GM18499 (cell line): ENCODE results near the gene NFU1.

Source experiments
- ATAC-seq: cut with Tn5 transposase; IDR thresholded peaks from one replicate; pipeline ENCODE4 v1.9.1; 2021; ENCODE audit warnings: moderate number of reproducible peaks; ENCODE audit not compliant: insufficient read depth, unreplicated experiment

Gene NFU1

DNA sequence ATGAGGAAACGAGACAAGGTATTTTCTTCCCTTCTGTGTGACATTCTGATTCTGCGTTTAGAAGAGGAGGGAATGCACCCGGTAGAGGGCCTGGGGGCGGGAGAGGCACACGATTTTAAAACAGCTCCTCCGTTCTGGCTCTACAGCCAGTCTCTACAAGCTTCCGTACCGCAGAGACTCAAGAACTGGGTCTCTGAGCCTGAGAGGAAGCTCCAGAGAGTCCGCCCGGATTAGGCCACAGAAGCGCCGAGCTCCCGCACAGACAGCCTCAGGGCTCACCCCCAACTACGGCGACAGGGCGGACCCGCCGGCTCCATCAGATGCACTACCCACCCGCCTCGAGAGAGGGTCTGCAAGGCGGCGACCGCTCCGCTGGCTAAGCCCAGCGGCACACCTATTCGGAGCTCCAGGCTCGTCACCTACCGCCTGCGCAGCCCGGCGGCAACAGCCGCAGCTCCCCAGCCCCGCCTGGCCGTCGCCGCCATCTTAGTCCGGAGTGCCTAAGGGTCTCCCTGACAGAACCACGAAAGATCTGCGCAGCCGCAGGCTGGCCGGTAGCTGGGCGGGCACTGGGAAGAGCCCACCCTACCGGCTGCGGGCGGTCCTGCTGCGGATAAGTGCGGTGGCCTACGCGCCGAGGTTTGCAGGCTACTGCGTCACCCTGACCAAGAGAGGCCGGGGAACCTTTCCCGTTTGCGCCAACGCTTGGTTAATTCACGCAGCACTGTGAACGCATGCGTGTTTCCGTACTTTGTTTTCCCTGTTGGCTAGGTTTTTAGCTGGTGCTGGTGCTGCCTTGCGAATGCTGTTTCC, at the start of gene NFU1:
Gene NFU1 (minus strand): TSS at position 498 of the 813 bp plus-strand sequence. CDS start 13 bp downstream, at position 485.
- peak; percentile 86 for ATAC-seq

DNA sequence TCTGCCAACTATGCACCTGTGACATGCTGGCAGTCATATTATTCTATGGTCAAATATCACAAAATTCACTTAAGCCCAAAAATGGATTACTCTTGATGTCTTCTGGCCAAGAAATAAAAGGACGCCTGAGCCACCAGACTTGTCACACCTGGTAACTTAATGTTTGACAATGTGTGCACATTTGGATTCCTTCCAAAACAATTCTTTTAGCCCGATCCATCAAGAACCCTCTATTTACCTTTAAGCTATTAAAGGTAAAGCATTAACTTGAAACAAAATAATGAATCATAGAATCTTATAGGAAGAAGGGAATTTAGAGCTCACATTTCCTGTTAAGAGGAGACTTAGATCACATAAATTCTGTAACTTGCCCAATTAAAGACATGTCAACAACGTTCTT, 46.5 kb upstream of the NFU1 start:
- ATAC-seq: no peak

GRCh38 chr2:69483024-69483423, 45.8 kb upstream of the NFU1 start:
- no peak for ATAC-seq

DNA sequence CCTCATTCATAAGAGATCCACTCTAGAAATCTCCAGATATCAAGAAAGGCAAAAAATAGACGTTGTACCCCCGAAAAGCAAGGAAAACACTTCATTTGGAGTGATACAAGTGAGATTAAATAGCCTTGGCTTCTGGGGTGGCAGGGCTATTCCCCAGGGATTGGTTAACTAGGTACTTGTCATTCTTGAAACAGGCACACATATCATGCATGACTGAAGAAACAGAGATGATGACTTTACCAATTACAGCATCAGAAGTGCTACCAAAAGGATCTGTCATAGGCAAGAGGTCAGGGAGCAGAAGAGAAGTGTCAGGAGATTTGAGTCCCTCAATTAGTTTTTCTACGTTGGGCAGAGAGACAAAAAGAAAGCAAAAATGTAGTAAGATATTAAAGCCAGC, 45.2 kb upstream of the NFU1 start:
- no peak for ATAC-seq

DNA sequence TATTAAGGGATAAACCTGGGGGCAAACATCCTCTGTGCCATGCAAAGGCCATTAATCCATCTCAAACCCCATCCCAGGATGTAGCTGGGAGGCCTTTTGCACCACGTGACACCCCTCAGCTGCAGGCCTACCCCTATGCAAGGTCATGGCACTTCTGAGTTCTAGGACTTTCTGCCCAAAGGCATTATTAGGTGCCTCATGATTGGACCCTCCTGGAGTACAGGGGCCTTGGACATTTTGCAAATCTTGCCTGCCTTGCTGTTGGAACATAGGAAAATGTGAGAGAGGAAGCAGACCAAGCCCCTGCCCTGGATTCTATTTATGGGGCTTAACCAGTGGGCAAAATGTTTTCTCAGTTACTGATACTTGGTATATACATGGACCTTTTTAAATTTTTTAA, 44.2 kb upstream of the NFU1 start:
- ATAC-seq: no peak

GRCh38 chr2:69477627-69478026, 40.4 kb upstream of the NFU1 start:
- no peak for ATAC-seq

DNA sequence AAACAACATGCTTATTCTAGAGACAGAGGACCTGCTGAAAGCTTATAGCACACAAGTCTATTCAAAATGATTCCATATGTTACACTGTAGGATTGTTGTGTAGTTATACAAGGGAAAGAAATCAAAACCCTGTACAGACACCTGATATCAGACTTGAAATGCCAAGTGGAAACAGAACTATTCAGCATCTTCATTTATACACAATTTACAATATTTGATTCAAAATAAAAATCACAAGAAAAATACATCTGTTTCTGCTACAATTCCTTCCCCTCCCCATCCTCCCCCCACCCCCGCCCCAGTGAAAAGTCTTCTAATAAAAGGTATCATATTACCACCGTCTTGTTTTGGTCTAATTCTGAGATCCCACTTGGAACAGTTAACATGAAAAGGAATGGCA, 37.5 kb upstream of the NFU1 start:
- ATAC-seq: no peak

GRCh38 chr2:69471793-69472192, 34.6 kb upstream of the NFU1 start:
- no peak for ATAC-seq

GRCh38 chr2:69470911-69471310, 33.7 kb upstream of the NFU1 start:
- ATAC-seq: no peak

- ATAC-seq: no peak
Observed at GRCh38 chr2:69469784-69470183, 32.5 kb upstream of the NFU1 start.

DNA sequence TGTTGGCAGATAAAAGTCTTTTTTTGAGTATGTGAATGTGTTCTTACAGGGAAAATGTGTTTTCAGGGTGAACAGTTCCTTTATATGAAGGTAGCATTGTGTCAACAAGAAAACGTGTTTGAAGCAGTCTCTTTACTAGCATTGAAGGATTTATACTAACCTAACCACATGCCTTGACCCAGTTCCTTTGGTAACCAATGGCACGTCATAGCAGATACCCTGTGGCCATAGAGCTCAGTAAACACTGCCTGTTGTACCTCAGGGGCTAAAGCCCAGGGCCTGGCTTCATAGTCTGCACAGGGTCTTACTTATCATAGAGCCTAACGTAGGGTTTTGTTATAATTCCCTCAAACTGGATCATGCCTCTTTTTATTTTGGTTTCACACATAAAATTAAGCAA, 32.1 kb upstream of the NFU1 start:
- no peak for ATAC-seq

GRCh38 chr2:69466728-69467127, 29.5 kb upstream of the NFU1 start:
- no peak for ATAC-seq

DNA sequence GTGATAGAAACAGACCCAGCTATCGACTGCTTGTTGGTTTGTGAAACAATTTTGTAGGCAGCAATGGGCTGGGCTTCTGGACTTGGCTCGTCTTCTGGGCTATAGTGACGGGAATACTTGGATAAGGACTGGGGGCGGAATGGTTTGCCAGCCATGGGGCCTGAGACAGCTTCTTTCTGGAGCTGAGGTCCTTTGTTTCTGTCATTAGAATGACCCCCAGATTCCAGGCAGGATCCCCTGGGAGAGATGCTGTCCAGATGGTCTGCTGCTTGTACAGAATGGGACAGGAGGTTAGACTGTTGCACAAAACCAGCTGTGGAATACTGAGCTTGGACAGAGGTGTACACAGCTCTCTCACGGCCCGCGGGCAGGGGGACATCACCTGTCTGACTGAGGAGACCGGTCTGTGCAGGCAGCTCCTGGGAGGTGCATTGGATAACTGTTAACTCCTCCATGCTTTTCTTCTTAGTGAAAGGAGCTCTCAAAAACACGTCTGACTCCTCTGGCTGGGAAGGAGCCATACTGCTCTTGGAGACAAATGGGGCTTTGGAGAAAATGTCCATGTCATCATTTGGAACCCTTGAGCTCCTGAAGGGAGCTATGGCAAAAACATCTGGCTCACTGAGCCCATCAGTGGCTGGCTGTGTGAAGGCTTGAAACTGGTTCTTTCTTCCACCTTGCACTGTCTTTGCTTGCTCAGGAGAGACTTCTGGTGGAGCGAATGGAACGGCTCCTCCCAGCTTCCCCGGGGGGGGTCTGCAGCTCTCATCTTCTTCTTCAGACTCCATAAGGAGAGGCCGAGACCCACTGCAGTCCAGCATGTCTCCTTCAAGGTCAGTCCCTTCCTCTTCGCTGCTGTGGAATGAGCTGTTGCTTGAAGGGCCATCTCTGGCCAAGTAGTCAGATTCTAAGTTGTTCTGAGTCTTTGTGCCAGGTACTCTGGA, 28.6 kb upstream of the NFU1 start:
- no peak for ATAC-seq

DNA sequence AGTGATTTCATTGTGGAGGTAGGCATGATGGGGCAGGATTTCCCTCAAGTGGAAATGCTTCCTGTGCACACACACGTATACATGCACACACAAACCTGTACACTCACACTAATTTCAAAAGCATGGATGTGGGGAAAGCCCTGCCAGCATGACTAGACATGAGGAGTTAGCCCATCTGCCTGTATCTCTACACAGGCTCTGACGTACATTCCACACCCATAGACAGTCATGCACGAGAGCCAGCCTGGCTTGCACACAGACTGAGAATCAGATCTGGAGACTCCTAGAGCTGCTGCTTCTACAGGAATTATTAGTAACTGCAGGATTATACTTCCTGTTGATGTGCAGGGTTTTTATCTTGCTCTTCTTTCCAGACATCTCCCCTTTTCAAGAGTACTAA, 27.3 kb upstream of the NFU1 start:
- no peak for ATAC-seq

DNA sequence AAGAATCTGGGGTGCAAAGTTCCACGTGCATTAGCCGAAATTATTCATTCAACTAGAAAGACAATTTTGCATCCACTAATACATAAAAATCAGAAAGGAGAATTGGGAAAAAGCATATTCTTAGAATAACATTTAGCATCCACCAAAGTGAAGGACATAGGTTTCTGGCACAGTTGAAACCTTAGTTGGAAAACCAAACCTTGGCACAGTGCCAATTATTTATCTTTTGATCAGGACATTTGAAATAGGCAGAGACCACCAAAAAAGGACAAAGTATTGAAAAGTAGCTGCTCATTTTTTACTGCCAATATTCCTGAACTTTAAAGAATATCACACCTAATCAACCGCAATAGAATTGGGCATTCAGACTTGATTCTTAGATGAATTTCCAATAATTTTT, 25.5 kb upstream of the NFU1 start:
- no peak for ATAC-seq

GRCh38 chr2:69461404-69461803, 24.2 kb upstream of the NFU1 start:
- no peak for ATAC-seq

DNA sequence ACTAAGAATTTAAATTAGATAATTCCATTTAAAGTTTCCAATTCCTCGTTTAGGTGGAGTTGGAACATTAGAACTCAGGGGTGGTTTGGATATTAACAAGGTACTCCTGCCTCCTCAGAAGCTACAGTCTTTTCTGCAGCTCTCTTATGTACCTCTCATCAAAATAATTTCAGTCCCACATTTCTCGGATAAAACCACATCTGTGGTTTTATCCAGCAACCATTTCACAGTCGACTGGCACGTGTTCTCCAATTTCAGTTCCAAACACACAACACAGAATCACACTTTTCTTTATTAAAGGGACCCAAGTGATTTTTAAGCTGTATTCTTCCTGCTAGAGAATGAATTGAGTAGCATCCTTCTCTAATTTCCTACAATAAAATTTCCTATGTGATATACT, 22.7 kb upstream of the NFU1 start:
- ATAC-seq: no peak

- ATAC-seq: no peak
Observed at GRCh38 chr2:69456950-69457445, 19.8 kb upstream of the NFU1 start.

DNA sequence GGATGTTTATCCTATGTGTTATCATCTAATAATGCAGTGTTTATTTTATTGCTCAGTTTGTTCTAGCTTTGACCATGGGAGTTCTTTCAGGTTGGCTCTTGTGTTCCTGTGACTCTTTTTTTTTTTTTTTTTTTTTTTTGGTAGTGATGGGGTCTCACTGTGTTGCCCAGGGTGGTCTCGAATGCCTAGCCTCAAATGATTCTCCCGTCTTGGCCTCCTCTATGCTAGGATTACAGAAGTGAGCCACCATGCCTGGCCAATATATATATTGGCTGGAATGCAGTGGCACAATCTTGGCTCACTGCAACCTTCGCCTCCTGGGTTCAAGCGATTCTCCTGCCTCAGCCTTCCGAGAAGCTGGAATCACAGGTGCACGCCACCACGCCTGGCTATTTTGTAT, 18.9 kb upstream of the NFU1 start:
- ATAC-seq: no peak

- ATAC-seq: no peak
Observed at GRCh38 chr2:69454976-69455375, 17.7 kb upstream of the NFU1 start.

DNA sequence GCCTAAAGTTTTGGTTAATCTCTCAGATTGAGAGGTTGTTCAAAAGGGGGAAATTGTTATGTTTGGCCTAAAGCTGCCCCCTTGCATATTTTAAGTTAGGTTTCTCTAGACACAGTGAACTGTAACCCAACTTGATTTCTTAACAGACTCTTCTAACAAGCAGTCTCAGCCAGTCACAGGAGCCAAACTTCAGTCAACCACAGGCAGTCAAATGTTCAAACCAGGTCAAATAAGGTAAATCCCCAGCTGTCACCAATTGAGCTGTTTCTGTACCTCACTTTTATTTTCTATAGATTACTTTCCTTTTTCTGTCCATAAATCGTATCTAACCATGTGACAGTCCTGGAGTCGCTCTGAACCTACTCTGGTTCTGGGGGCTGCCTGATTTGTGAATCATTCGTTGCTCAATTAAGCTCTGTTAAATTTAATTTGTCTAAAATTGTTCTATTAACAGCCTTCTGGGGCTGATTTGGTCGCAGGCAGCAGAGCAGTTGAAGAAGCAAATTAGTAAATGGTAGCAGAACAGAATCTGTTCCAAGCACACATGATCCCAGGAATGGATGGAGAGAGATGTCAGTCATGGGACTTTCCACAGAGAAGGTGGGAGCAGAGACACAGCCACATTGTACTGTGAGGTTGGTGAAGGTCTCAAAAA, 16.4 kb upstream of the NFU1 start:
- ATAC-seq: peak; percentile 85
